CD4-positive, alpha-beta T cell (primary cell): Measurements from ENCODE around the gene BCKDHB. TPM values are rescaled to one million over a fixed set of nuclear protein-coding genes. Genes with fewer than 3 reads are reported as not detected.

Experiments used
- ATAC-seq: fragments of 200-7000 bp; cut with Tn5 transposase; one replicate; pipeline ENCODE4 v1.10.0; 2022; ENCODE audit warnings: mild to moderate bottlenecking; ENCODE audit not compliant: poor library complexity
- CTCF ChIA-PET: fragments of 350-600 bp; sonication (Branson Sonifier 250); formaldehyde crosslinking; loops from one replicate; lab custom pipeline; 2021; ENCODE audit warnings: antibody characterized with exemption, inconsistent platforms; lab: Charles Lee
- POLR2A ChIA-PET: fragments of 350-600 bp; sonication (Branson Sonifier 250); formaldehyde crosslinking; loops from one replicate; lab custom pipeline; 2021; ENCODE audit warnings: antibody characterized with exemption, inconsistent platforms; lab: Charles Lee
- DNase-seq, 14 experiments: peaks; one replicate each; pipeline ENCODE4 v3.0.0-alpha.2; 2013 to 2020; ENCODE audit warnings: mixed read lengths in 2 of 14
- H3K27ac ChIP-seq, 2 donors: one replicate each; pipeline versions ENCODE4 v1.5.1 to v1.7.0; 2013; ENCODE audit warnings: low read length in 2 of 2, low read depth in 1 of 2, mild to moderate bottlenecking in 1 of 2
- H3K27me3 ChIP-seq, 2 experiments: 1 replicate in 1 of 2; 2 replicates in 1 of 2; pipeline versions ENCODE4 v1.6.1 to v1.7.0; 2013; ENCODE audit warnings: low read length in 2 of 2, control low read depth in 1 of 2, mild to moderate bottlenecking in 1 of 2, moderate library complexity in 1 of 2; ENCODE audit not compliant: insufficient read depth in 2 of 2, control insufficient read depth in 1 of 2
- H3K36me3 ChIP-seq: one replicate; pipeline ENCODE4 v1.6.1; 2013; ENCODE audit warnings: low read length, control low read depth; ENCODE audit not compliant: insufficient read depth
- H3K4me1 ChIP-seq: one replicate; pipeline ENCODE4 v1.6.1; 2013; ENCODE audit warnings: low read length, control low read depth; ENCODE audit not compliant: insufficient read depth
- H3K4me3 ChIP-seq: one replicate; pipeline ENCODE4 v1.5.1; 2013; ENCODE audit warnings: mild to moderate bottlenecking, low read length, moderate library complexity
- H3K9me3 ChIP-seq, 2 experiments: 1 replicate in 1 of 2; 2 replicates in 1 of 2; pipeline versions ENCODE4 v1.6.1 to v1.7.0; 2013; ENCODE audit warnings: low read length in 2 of 2, mild to moderate bottlenecking in 2 of 2, control low read depth in 1 of 2, moderate library complexity in 1 of 2; ENCODE audit not compliant: control insufficient read depth in 1 of 2, insufficient read depth in 1 of 2
- H3K27ac Mint-ChIP-seq: one replicate; pipeline ENCODE4 v1.8.0; 2020; ENCODE audit warnings: mixed read lengths
- H3K27me3 Mint-ChIP-seq: one replicate; pipeline ENCODE4 v1.8.0; 2021; ENCODE audit warnings: mixed read lengths
- H3K36me3 Mint-ChIP-seq: one replicate; pipeline ENCODE4 v1.8.0; 2021; ENCODE audit warnings: low read depth, mixed read lengths
- H3K4me1 Mint-ChIP-seq: one replicate; pipeline ENCODE4 v1.8.0; 2021; ENCODE audit warnings: low read depth, mixed read lengths
- H3K4me3 Mint-ChIP-seq: one replicate; pipeline ENCODE4 v1.8.0; 2020; ENCODE audit warnings: mild to moderate bottlenecking, mixed read lengths
- H3K9me3 Mint-ChIP-seq: one replicate; pipeline ENCODE4 v1.8.0; 2020; ENCODE audit warnings: mixed read lengths
- intact Hi-C, 2 experiments: fragments of 100-400 bp; cut with DNase I in 1 of 2; cut with micrococcal nuclease in 1 of 2; formaldehyde crosslinking; loops; one replicate each; pipeline versions ENCODE4 v1.15.1 to v1.9.0; 2023 to 2025; cut with DNase I, micrococcal nuclease
- total RNA-seq, 174 experiments: library from RNA in 2 of 174; stranded (reverse) in 2 of 174; gene quantifications; one replicate each; pipeline ENCODE4 v1.2.3 and lab custom pipeline; 2021 to 2026
- TF ChIP-seq, protein P1 (sequence below): fragments of 200-600 bp; IDR thresholded peaks from one replicate; pipeline ENCODE4 v1.8.0; 2022; ENCODE audit warnings: antibody characterized with exemption, mild to moderate bottlenecking

Gene BCKDHB
- total RNA-seq, 2 experiments from 2014 or later, result 7.8 to 8.1 TPM

DNA sequence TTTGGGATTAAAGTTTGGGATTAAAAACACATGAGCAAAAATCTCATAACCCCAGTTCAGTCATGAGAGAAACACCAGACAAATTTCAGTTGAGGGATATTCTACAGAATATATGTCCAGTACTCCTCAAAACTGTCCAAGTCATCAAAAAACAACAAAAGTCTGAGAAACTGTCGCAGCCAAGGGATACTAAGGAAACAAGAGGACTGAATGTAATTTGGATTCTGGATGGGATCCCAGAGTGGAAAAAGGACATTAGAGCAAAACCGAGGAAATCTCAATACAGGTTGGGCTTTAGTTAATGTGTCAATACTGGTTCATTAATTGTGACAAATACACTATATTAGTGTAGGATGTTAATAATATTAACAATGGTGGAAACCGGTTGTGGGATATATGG, 219.3 kb downstream of the BCKDHB start:
- Histone ChIP-seq H3K4me1 (no peaks in the 10 kb centered on the region), H3K27ac (no peak overlapping the region), H3K27me3 (no peaks in the 10 kb centered on the region), H3K36me3 (no peaks in the 10 kb centered on the region), H3K4me3 (no peak overlapping the region), H3K9me3 (no peaks in the 10 kb centered on the region)
- H3K9me3 Mint-ChIP-seq, result no peaks in the 10 kb centered on the region
- no peak overlapping the region for H3K4me3 Mint-ChIP-seq
- ChIA-PET POLR2A (no interaction called here), CTCF (no interaction called here)
- H3K36me3 Mint-ChIP-seq, result no peaks in the 10 kb centered on the region
- TF ChIP-seq, protein P1, sequence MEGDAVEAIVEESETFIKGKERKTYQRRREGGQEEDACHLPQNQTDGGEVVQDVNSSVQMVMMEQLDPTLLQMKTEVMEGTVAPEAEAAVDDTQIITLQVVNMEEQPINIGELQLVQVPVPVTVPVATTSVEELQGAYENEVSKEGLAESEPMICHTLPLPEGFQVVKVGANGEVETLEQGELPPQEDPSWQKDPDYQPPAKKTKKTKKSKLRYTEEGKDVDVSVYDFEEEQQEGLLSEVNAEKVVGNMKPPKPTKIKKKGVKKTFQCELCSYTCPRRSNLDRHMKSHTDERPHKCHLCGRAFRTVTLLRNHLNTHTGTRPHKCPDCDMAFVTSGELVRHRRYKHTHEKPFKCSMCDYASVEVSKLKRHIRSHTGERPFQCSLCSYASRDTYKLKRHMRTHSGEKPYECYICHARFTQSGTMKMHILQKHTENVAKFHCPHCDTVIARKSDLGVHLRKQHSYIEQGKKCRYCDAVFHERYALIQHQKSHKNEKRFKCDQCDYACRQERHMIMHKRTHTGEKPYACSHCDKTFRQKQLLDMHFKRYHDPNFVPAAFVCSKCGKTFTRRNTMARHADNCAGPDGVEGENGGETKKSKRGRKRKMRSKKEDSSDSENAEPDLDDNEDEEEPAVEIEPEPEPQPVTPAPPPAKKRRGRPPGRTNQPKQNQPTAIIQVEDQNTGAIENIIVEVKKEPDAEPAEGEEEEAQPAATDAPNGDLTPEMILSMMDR, result no peak
- no peak overlapping the region for H3K27ac Mint-ChIP-seq
- H3K4me1 Mint-ChIP-seq, result no peaks in the 10 kb centered on the region
- H3K27me3 Mint-ChIP-seq, result no peaks in the 10 kb centered on the region
- intact Hi-C loops, result no loop called here
- no peak for DNase-seq
- no peak for ATAC-seq

DNA sequence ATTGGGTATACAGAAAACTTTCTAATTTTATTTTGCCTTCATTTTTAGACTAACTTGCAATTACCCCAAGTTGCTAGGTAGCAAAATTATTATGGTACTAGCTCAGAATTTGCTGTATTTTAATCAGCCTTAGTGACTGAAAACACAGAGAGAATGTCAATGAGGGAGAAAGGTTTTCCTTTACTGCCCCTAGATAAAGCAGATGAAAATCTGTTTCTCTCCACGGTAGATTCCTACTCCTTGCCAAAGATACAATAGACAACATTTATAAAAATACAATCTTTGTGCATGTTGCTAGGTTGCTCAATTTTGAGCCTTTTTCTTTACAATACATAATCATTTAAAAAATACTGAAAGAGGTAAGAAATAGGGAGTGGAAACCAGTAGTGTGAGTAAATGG, 222.2 kb downstream of the BCKDHB start:
- Histone ChIP-seq H3K36me3 (no peaks in the 10 kb centered on the region), H3K27me3 (no peaks in the 10 kb centered on the region), H3K4me1 (no peaks in the 10 kb centered on the region), H3K4me3 (no peak overlapping the region), H3K9me3 (no peaks in the 10 kb centered on the region), H3K27ac (no peak overlapping the region)
- POLR2A ChIA-PET, result no interaction called here
- intact Hi-C loops, result no loop called here
- no peaks in the 10 kb centered on the region for H3K27me3 Mint-ChIP-seq
- TF ChIP-seq, protein P1, result no peak
- H3K36me3 Mint-ChIP-seq, result no peaks in the 10 kb centered on the region
- no peak overlapping the region for H3K4me3 Mint-ChIP-seq
- ATAC-seq (no peak), DNase-seq (no peak)
- H3K9me3 Mint-ChIP-seq, result no peaks in the 10 kb centered on the region
- CTCF ChIA-PET, result no interaction called here
- H3K27ac Mint-ChIP-seq, result no peak overlapping the region
- no peaks in the 10 kb centered on the region for H3K4me1 Mint-ChIP-seq

DNA sequence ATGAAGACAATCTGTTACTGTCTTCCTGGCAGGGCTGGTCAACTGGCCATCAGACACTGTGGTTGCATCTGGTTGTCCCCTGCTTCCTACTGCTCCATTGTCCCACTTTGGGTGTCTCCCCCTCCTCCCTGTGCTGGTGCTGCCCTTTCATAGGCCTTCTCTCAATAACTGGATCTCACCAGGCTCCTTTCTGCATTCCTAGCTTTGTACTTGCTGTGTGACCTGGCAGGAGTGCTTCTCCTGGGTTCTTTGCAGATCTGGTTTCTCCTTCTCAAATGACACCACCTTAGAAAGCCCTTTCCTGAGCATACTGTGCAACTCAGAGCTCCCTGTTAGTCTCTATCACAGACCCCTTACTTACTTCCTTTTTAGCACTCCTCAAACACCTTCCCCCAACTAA, 223.0 kb downstream of the BCKDHB start:
- POLR2A ChIA-PET, result no interaction called here
- H3K36me3 ChIP-seq, result no peaks in the 10 kb centered on the region
- no peak overlapping the region for H3K27ac ChIP-seq
- no peaks in the 10 kb centered on the region for H3K4me1 ChIP-seq
- H3K27me3 ChIP-seq, result no peaks in the 10 kb centered on the region
- Mint-ChIP-seq H3K27me3 (no peaks in the 10 kb centered on the region), H3K4me1 (no peaks in the 10 kb centered on the region), H3K4me3 (no peak overlapping the region), H3K36me3 (no peaks in the 10 kb centered on the region), H3K27ac (no peak overlapping the region), H3K9me3 (no peaks in the 10 kb centered on the region)
- ATAC-seq (no peak), DNase-seq (no peak)
- H3K4me3 ChIP-seq, result no peak overlapping the region
- CTCF ChIA-PET, result no interaction called here
- intact Hi-C loops, result no loop called here
- TF ChIP-seq, protein P1, result no peak
- no peaks in the 10 kb centered on the region for H3K9me3 ChIP-seq
